Liver (tissue), 9 donors: ENCODE measurements around the gene PARD3B. TPM values are rescaled to one million over a fixed set of nuclear protein-coding genes. Genes with fewer than 3 reads are reported as not detected.

Experiments used
- DNase-seq: peaks from one replicate; pipeline ENCODE4 v3.0.0-alpha.2; 2017; ENCODE audit warnings: low spot score
- H3K27ac ChIP-seq, 2 donors: one replicate each; pipeline ENCODE4 v1.7.0; 2013; ENCODE audit warnings: inconsistent platforms in 2 of 2, low read length in 2 of 2, control low read depth in 1 of 2, low read depth in 1 of 2, mild to moderate bottlenecking in 1 of 2
- H3K27me3 ChIP-seq, 4 donors: one replicate each; pipeline versions ENCODE4 v1.6.1 to v1.7.0; 2013; ENCODE audit warnings: low read length in 3 of 4, inconsistent platforms in 1 of 4, mild to moderate bottlenecking in 1 of 4, moderate library complexity in 1 of 4; ENCODE audit not compliant: control insufficient read depth in 4 of 4, insufficient read depth in 4 of 4
- H3K36me3 ChIP-seq, 4 donors: one replicate each; pipeline versions ENCODE4 v1.6.1 to v1.7.0; 2013; ENCODE audit warnings: low read length in 3 of 4, mild to moderate bottlenecking in 3 of 4, low read depth in 1 of 4, moderate library complexity in 1 of 4; ENCODE audit not compliant: control insufficient read depth in 4 of 4, insufficient read depth in 3 of 4
- H3K4me1 ChIP-seq, 4 donors: one replicate each; pipeline versions ENCODE4 v1.6.1 to v1.7.0; 2013; ENCODE audit warnings: low read length in 3 of 4, mild to moderate bottlenecking in 3 of 4, moderate library complexity in 1 of 4; ENCODE audit not compliant: control insufficient read depth in 4 of 4, insufficient read depth in 4 of 4
- H3K4me3 ChIP-seq, 3 donors: one replicate each; pipeline versions ENCODE4 v1.6.1 to v1.7.0; 2013; ENCODE audit warnings: low read length in 3 of 3, control low read depth in 1 of 3, low read depth in 1 of 3, mild to moderate bottlenecking in 1 of 3
- H3K9ac ChIP-seq, 2 donors: one replicate each; pipeline ENCODE4 v1.7.0; 2013; ENCODE audit warnings: low read length in 2 of 2, mild to moderate bottlenecking in 2 of 2, moderate library complexity in 2 of 2, control low read depth in 1 of 2, low read depth in 1 of 2
- H3K9me3 ChIP-seq, 4 donors: one replicate each; pipeline versions ENCODE4 v1.6.1 to v1.7.0; 2013; ENCODE audit warnings: low read length in 3 of 4; ENCODE audit not compliant: control insufficient read depth in 4 of 4
- ATF3 ChIP-seq: IDR thresholded peaks from 2 replicates; pipeline ENCODE4 v1.6.1; 2016; ENCODE audit warnings: antibody characterized with exemption
- CTCF ChIP-seq: fragments of 150-350 bp; IDR thresholded peaks from 2 replicates; pipeline ENCODE4 v1.5.1; 2017; ENCODE audit warnings: improper control_type of control experiment, low read depth, low read length; ENCODE audit not compliant: missing input control
- EGR1 ChIP-seq, 2 donors: IDR thresholded peaks; 2 replicates each; pipeline ENCODE4 v1.6.1; 2016 to 2018; ENCODE audit warnings: antibody characterized with exemption in 2 of 2, low read depth in 2 of 2
- FOXA1 ChIP-seq: IDR thresholded peaks from 2 replicates; pipeline ENCODE4 v1.6.1; 2016; ENCODE audit warnings: antibody characterized with exemption
- FOXA2 ChIP-seq: IDR thresholded peaks from 2 replicates; pipeline ENCODE4 v1.6.1; 2016; ENCODE audit warnings: antibody characterized with exemption
- GABPA ChIP-seq, 2 donors: IDR thresholded peaks in 1 of 2; conservative IDR thresholded peaks in 1 of 2; 2 replicates each; pipeline ENCODE4 v1.6.1; 2016; ENCODE audit warnings: antibody characterized with exemption in 2 of 2, mild to moderate bottlenecking in 1 of 2, moderate library complexity in 1 of 2
- HNF4A ChIP-seq, 2 donors: conservative IDR thresholded peaks; 2 replicates each; pipeline ENCODE4 v1.6.1; 2016; ENCODE audit warnings: antibody characterized with exemption in 2 of 2, mild to moderate bottlenecking in 2 of 2
- HNF4G ChIP-seq: IDR thresholded peaks from 2 replicates; pipeline ENCODE4 v1.6.1; 2016; ENCODE audit warnings: antibody characterized with exemption
- JUND ChIP-seq, 2 donors: IDR thresholded peaks; 2 replicates each; pipeline ENCODE4 v1.6.1; 2016; ENCODE audit warnings: antibody characterized with exemption in 2 of 2
- MAX ChIP-seq: IDR thresholded peaks from 2 replicates; pipeline ENCODE4 v1.6.1; 2016; ENCODE audit warnings: antibody characterized with exemption
- NR2F2 ChIP-seq: IDR thresholded peaks from 2 replicates; pipeline ENCODE4 v1.6.1; 2016; ENCODE audit warnings: antibody characterized with exemption
- RAD21 ChIP-seq, 2 donors: IDR thresholded peaks; 2 replicates each; pipeline ENCODE4 v1.6.1; 2016; ENCODE audit warnings: antibody characterized with exemption in 2 of 2, mild to moderate bottlenecking in 2 of 2
- REST ChIP-seq: IDR thresholded peaks from 2 replicates; pipeline ENCODE4 v1.6.1; 2016; ENCODE audit warnings: antibody characterized with exemption, mild to moderate bottlenecking
- RXRA ChIP-seq, 2 donors: IDR thresholded peaks; 2 replicates each; pipeline ENCODE4 v1.6.1; 2017 to 2018; ENCODE audit warnings: antibody characterized with exemption in 2 of 2, mild to moderate bottlenecking in 1 of 2
- SP1 ChIP-seq: IDR thresholded peaks from 2 replicates; pipeline ENCODE4 v1.6.1; 2018; ENCODE audit warnings: antibody characterized with exemption, mild to moderate bottlenecking
- TAF1 ChIP-seq: conservative IDR thresholded peaks from 2 replicates; pipeline ENCODE4 v1.6.1; 2016; ENCODE audit warnings: antibody characterized with exemption, mild to moderate bottlenecking
- YY1 ChIP-seq: IDR thresholded peaks from 2 replicates; pipeline ENCODE4 v1.6.1; 2016; ENCODE audit warnings: antibody characterized with exemption, mild to moderate bottlenecking
- ZBTB33 ChIP-seq: IDR thresholded peaks from 2 replicates; pipeline ENCODE4 v1.6.1; 2016; ENCODE audit warnings: antibody characterized with exemption
- polyA plus RNA-seq, 2 donors: library from polyadenylated mRNA; stranded (reverse) in 1 of 2; unstranded in 1 of 2; fragments of 200-250 nt in 1 of 2; fragments of >200 nt in 1 of 2; fragmentation: Nextera tagmentation in 1 of 2; extraction: Ambion mirVana in 1 of 2; gene quantifications; one replicate each; pipeline versions ENCODE4 v1.2.1 to v1.2.3, GENCODE V29; 2013 to 2015
- total RNA-seq, 2 donors: library from RNA; depleted of rRNA; stranded (reverse); fragments of >200 nt; gene quantifications; one replicate each; pipeline ENCODE4 v1.2.3, GENCODE V29; 2014
- donor health status: healthy.
- donor health status: healthy.
- donor health status: healthy.
- donor health status: healthy.
- donor health status: healthy.

The PARD3B gene
- total and polyA plus RNA-seq, 4 donors: 1.1 to 10.3 (median 3.7) TPM

GRCh38 chr2:205439621-205440020, 894.3 kb downstream of the PARD3B start (continued):
- no peak for TF ChIP-seq ZBTB33
- TF ChIP-seq EGR1 (IDR thresholded peaks at IDR 0.05; ENCODE audit: low read depth in 2 of 2): no peak
- TF ChIP-seq FOXA1: no peak
- no peak for TF ChIP-seq HNF4G
- TF ChIP-seq YY1: no peak
- TF ChIP-seq SP1: no peak
- no peak for TF ChIP-seq NR2F2
- no peak for TF ChIP-seq HNF4A (conservative IDR thresholded peaks at IDR 0.05)
- no peak for TF ChIP-seq TAF1

GRCh38 chr2:205441524-205441923, 896.2 kb downstream of the PARD3B start:
- H3K9ac ChIP-seq: no peak overlapping the region
- no peaks in the 10 kb centered on the region for H3K4me1 ChIP-seq
- H3K9me3 ChIP-seq: peaks cover 0 to 4% (median 1%) of the 10 kb centered on the region in 4 donors
- H3K36me3 ChIP-seq: peaks cover 0 to 1% (median 0%) of the 10 kb centered on the region in 4 donors
- H3K4me3 ChIP-seq: no peak overlapping the region
- no peak for DNase-seq
- TF ChIP-seq JUND (IDR thresholded peaks at IDR 0.05): no peak
- TF ChIP-seq ATF3: no peak
- no peak for TF ChIP-seq REST
- H3K27ac ChIP-seq: no peak overlapping the region
- H3K27me3 ChIP-seq: no peaks in the 10 kb centered on the region

- Histone ChIP-seq H3K9ac (no peak overlapping the region), H3K4me1 (no peaks in the 10 kb centered on the region), H3K9me3 (peaks cover 0 to 2% (median 0%) of the 10 kb centered on the region in 4 donors), H3K4me3 (no peak overlapping the region), H3K36me3 (no peaks in the 10 kb centered on the region), H3K27me3 (no peaks in the 10 kb centered on the region), H3K27ac (no peak overlapping the region)
- no peak for DNase-seq
- TF ChIP-seq YY1 (no peak), ZBTB33 (no peak), CTCF (no peak), GABPA (IDR thresholded peaks at IDR 0.05 in 1 of 2, conservative IDR thresholded peaks at IDR 0.05 in 1 of 2) (no peak), MAX (no peak), ATF3 (no peak), SP1 (no peak), EGR1 (IDR thresholded peaks at IDR 0.05; ENCODE audit: low read depth in 2 of 2) (no peak), HNF4A (conservative IDR thresholded peaks at IDR 0.05) (no peak), FOXA2 (no peak), HNF4G (no peak), RXRA (IDR thresholded peaks at IDR 0.05) (no peak), TAF1 (no peak), RAD21 (IDR thresholded peaks at IDR 0.05) (no peak), NR2F2 (no peak), JUND (IDR thresholded peaks at IDR 0.05) (no peak), FOXA1 (no peak)
Measured at GRCh38 chr2:205448189-205448588, 902.9 kb downstream of the PARD3B start.
